RPMI8226 (cell line): ENCODE data around the gene HMX1.

Experiments
- DNase-seq: peaks from one replicate; pipeline ENCODE4 v3.0.0-alpha.2; 2015

HMX1 gene

GRCh38 chr4:8854931-8855330, 16.7 kb downstream of the HMX1 start:
- DNase-seq = no peak

GRCh38 chr4:8854016-8854415, 17.6 kb downstream of the HMX1 start:
- DNase-seq = no peak

- DNase-seq = no peak
Observed at GRCh38 chr4:8853249-8853648, 18.4 kb downstream of the HMX1 start.

- no peak for DNase-seq
Observed at GRCh38 chr4:8852118-8852704, 19.4 kb downstream of the HMX1 start.

- DNase-seq = no peak
Observed at GRCh38 chr4:8851321-8852117, 20.1 kb downstream of the HMX1 start.

GRCh38 chr4:8850830-8851188, 20.8 kb downstream of the HMX1 start:
- DNase-seq = no peak

- no peak for DNase-seq
Observed at GRCh38 chr4:8850074-8850829, 21.4 kb downstream of the HMX1 start.

GRCh38 chr4:8849266-8850073, 22.2 kb downstream of the HMX1 start:
- DNase-seq = no peak

GRCh38 chr4:8848507-8849265, 23.0 kb downstream of the HMX1 start:
- DNase-seq = no peak

- no peak for DNase-seq
Observed at GRCh38 chr4:8847764-8848163, 23.9 kb downstream of the HMX1 start.

- no peak for DNase-seq
Observed at GRCh38 chr4:8847331-8847730, 24.3 kb downstream of the HMX1 start.

- DNase-seq = no peak
Observed at GRCh38 chr4:8846826-8847225, 24.8 kb downstream of the HMX1 start.

- DNase-seq = no peak
Observed at GRCh38 chr4:8846046-8846720, 25.5 kb downstream of the HMX1 start.

- no peak for DNase-seq
Observed at GRCh38 chr4:8844976-8845690, 26.5 kb downstream of the HMX1 start.

- no peak for DNase-seq
Observed at GRCh38 chr4:8843597-8843996, 28.0 kb downstream of the HMX1 start.

- no peak for DNase-seq
Observed at GRCh38 chr4:8842614-8843013, 29.0 kb downstream of the HMX1 start.

- DNase-seq = no peak
Observed at GRCh38 chr4:8841678-8842268, 29.9 kb downstream of the HMX1 start.

- DNase-seq = no peak
Observed at GRCh38 chr4:8840816-8841455, 30.7 kb downstream of the HMX1 start.

- no peak for DNase-seq
Observed at GRCh38 chr4:8840006-8840793, 31.4 kb downstream of the HMX1 start.
